Measurements from ENCODE around the gene ADAMTS17.
"Not testable (repeated sequence)": the region's sequence is repeated elsewhere in the genome, so short reads cannot be mapped to it uniquely, and the experiment has no call there.

DNA sequence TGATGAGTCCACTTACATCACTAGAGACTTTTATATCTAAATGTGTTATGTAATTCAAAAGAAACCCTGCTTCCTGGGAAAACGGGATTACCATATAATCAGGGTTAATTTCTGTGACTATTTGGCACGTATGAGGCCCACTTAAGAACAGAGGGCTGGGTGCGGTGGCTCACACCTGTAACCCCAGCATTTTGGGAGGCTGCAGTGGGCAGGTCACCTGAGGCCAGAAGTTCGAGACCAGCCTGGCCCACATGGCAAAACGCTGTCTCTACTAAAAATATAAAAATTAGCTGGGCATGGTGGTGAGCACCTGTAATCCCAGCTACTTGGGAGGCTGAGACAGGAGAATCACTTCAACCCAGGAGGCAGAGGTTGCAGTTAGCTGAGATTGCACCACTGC, 361.9 kb downstream of the ADAMTS17 start:
- TF ChIP-seq, protein P1, sequence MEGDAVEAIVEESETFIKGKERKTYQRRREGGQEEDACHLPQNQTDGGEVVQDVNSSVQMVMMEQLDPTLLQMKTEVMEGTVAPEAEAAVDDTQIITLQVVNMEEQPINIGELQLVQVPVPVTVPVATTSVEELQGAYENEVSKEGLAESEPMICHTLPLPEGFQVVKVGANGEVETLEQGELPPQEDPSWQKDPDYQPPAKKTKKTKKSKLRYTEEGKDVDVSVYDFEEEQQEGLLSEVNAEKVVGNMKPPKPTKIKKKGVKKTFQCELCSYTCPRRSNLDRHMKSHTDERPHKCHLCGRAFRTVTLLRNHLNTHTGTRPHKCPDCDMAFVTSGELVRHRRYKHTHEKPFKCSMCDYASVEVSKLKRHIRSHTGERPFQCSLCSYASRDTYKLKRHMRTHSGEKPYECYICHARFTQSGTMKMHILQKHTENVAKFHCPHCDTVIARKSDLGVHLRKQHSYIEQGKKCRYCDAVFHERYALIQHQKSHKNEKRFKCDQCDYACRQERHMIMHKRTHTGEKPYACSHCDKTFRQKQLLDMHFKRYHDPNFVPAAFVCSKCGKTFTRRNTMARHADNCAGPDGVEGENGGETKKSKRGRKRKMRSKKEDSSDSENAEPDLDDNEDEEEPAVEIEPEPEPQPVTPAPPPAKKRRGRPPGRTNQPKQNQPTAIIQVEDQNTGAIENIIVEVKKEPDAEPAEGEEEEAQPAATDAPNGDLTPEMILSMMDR (IDR thresholded peaks at IDR 0.05) = not testable (repeated sequence)
- TF ChIP-seq POLR2A (IDR thresholded peaks at IDR 0.05) = not testable (repeated sequence)

Data from right lobe of liver (tissue), 4 donors.